Activated gamma-delta T cell (primary cell): ENCODE data around the gene AKAP6.

Experiments
- DNase-seq: peaks from one replicate; lab custom pipeline; 2025; lab: John Stamatoyannopoulos, UW

The AKAP6 gene

DNA sequence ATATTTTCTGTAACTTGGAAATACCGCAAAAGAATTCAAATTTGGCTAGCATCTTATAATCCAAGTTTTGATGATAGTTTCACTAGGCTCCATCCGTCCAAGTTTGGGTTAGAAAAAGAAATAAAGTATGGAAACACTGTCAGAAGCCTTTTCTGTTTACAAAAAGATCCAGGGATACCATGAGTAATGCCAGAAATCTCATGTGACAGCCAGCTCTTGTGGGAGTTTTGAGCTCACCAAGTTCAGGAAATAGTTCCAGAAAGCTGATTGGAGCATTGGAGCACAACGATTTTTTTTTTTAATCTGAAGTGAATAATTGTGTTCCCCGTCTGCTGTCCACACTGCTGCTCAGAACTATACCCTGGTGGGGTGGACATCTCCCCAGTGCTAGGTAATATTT is 379.9 kb downstream of the AKAP6 start:
- DNase-seq, result no peak

DNA sequence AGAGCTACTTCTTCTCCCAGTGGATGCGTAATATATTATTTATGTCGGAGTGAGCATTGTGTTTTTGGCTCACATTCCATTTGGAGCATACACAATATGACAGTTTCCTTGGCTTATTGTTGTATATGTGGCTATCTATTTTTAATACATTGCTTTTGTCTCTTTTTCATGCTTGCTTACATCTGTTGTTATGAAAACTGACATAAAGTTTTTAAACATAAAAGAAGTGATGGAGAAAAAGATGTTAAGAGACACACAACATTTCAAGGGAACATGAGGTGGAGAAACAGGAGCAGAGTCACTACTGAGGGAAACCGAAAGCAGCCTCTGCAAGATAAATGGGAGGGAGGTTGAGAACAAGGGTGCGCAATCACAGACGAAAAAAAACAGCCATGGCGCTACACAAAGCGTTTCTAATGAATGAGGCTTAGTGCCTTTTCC is 381.2 kb downstream of the AKAP6 start:
- no peak for DNase-seq

DNA sequence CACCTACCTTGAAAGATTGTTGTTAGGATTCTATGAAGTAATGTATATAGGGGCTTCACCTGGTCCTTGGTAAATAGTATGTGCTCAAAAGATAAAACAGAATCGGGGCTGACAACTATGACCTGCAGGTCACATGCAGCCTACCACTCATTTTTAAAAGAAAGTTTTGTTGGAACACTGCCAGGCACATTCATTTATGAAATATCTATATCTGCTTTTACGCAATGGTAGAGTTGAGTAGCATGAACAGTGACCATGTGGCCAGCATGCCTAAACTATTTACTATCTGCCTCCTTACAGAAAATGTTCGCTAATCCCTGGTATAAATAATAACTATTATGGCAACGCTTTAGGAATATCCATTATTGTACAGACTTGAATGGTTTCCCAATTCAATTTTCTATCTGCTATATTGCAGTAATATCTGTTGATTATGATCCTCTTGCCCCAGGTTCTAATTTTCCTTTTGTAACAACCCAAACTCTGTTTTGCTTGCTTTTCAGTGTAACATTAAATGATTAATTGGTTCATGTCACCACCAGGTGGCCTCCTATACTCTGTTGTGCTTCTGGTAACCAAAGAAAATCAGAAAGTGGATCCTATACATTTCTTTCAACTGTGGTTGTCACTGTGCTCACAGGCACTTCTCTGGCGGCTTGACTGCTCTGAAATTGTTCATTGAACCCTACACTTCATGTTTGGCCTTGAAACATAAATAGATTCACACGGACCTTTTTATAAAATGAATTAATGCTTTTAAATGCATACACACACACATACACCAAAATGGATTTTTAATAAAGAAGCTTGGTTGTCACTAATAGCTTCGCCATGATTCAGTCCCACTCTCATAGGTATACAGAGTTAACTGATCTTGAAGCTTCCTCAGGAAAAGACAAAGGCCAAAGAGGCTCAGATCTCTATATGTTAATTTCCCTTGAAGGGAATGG is 381.9 kb downstream of the AKAP6 start:
- no peak for DNase-seq

DNA sequence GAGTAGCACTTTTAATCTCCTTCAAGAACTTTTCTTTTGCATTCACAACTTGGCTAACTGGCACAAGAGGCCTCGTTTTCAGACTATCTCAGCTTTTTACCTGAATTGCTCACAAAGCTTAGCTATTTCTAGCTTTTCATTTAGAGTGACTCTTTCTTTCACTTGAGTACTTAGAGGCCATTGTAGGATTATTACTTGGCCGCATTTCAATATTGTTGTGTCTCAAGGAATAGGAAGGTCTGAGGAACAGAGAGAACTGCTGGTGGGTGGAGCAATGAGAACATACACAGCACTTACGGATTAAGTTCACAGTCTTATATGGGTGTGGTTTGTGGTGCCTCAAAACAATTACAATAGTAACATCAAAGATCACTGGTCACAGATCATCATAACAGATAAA is 384.8 kb downstream of the AKAP6 start:
- DNase-seq, result no peak

DNA sequence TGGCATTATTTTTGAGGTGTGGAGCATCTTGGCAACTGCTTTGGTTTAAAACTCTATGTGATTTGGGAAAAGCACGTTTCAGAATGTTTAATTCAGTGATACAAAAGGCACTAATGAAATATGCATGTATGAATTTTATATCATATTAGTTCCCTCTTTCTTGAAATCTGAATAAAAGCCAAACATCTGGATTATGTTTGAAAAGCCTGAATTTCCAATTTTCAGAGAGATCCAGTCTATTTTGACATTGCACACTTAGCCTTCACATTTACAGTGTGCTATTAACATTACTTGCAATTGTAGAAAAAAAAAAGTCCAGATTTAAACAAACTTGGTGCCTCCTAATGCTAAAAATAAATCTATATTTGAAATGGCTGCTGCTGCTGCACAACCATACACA is 390.5 kb downstream of the AKAP6 start:
- DNase-seq, result no peak

DNA sequence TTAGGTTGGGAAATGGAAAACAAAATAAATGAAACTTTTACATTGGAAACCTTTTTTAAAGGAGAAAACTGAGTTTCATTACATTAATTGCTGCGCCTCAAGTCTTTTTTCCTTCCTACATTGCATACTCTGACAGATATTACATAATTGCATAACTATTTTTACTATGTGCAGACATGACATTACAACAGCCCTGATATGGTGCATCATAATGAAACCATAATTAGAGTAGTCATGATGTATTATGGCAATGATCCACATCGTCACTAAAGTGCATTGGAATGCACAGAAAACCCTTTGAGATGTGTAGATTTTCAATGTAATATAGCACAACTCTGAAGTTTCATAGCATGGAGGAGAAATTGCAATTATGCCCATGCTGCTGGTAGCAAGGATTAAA is 391.8 kb downstream of the AKAP6 start:
- DNase-seq, result no peak

DNA sequence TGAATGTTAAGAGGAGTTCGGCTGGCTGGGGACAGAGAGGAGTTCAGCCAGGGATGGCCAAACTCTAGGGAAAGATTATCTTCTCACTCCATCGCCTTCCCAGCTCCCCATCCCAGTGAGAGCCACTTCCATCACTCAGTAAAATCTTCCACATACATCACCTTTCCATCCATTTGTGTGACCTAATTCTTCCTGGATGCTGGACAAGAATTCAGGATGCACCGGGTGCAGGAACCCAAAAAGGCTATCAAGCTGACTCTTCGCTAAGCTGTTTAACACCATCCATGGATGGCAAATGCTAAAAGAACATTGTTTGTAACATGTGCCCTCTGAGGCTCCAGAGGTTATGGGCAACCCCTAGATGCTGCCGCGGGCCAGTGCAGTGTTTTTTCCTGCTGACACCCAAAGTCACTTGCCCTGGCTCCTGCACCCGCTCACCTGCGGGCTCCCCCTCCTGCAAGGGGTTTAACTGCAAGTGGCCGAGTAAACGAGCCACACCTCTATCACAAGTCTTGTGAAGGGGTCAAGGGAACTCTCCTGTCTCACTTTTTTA is 393.6 kb downstream of the AKAP6 start:
- DNase-seq, result no peak

DNA sequence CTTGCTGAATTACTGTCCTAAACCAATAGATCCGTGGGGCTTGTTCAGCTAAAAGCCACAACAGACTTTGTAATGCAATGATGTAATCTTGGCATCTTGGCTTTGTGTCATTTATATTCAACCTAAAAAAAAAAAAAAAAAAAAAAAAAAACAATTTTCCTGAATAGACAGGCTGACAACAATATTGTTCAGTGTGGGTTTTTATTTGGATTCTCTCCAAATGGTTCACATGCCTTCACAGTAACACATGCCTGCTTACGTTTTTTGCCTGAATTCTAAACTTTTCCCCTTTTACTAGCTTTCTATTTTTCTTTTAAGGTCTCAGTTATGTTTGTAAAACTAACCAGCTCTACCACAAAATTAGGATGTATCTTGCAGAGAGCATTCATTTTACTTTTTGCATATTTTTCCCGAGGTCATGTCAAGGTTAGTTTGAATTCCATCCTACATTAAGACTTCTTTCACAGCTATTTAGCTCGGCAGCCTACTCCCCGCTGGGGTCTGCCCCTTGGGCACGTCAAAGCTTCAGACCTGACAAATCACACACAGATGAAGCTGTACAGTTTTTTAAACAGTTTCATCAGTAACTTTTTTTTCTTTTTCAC is 395.9 kb downstream of the AKAP6 start:
- no peak for DNase-seq

DNA sequence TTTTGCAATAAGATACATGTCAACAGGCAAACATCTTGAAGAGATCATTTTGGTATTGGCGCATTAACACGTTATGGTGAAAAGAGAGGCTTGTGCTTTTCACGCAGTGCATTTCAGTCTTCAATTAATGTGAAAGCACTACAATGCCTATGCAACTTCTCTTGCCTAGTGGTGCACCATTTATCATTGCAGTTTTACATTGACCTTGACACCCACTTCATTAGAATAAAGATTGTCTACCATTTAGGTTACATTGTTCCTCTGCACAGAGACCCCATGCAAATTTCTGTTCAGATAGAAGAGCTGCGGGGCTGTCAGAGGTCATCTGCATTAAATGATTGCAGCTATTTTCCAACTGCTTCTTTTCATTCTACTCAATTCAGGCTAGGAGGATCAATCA is 397.4 kb downstream of the AKAP6 start:
- no peak for DNase-seq

DNA sequence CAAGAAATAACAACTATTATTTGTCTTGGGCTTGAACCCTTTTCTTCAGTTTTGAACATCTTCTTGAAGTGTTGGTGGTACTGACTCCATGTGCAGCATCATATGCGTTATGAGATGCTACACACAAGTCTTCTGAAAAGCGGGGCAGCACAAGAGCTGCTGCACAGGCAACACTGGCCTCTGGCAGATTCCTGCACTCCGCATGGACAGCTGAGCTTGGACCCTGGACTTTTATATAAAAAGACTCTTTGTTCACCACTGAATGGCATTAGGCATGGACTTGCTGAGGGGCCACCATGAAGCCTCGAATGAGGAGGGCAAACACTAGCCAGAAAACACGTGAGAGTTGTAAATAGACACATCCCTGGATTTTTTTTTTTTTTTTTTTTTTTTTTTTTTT is 398.7 kb downstream of the AKAP6 start:
- no peak for DNase-seq

DNA sequence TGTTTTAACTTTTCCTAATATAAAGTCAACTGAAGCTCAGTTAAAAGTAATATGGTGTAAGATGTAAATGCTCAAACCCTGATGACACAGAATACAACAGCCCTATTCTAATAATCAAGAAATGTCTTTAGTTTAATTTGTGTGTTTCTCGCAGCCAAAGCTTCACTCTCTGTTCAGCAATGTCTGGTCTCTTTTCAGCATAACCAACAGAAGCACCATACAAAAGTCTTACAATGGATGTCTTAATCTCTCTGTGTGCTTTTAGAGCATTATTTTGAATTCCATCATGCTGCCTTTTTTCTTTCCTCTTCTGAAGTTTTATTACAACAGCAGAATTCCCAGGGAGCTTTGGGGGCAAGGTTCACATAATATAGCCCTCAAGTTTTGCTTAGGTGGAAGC is 399.4 kb downstream of the AKAP6 start:
- no peak for DNase-seq

DNA sequence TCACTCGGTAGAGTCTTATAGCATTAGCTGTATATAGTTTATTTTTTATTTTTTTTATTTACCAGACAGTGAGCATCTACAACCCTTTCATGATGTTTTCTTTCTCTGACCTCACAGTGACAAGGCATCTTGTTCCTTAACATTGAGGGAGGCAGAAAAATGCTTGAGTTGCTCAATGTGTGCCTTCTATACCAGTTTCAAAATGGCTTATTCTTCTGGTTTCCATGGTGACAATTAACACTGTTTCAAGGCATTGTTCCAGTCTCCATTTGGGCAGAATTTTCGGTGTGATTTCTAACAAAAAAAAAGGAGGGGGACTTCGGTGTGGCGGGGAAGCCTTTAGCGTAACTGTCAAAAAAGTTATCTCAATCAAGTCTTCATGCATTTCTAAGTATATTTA is 399.9 kb downstream of the AKAP6 start:
- no peak for DNase-seq

DNA sequence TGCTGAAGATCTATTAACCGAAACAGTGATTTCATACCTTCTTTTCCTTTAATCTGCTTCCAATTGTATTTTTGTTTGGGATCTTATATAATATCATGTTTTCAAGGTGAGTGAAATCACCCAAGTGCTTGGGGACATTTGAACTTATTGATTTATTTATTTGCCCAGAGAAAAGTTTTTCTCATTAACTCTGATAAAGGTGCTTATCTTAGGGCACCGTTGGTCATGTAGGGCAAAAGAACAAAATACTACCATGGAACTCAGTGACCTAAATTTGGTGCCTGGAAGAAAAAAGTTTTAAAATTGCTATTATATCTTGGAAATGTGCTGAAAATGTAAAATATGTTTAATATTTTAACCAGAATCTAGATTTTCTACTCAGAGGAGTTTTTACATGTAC is 402.2 kb downstream of the AKAP6 start:
- no peak for DNase-seq

DNA sequence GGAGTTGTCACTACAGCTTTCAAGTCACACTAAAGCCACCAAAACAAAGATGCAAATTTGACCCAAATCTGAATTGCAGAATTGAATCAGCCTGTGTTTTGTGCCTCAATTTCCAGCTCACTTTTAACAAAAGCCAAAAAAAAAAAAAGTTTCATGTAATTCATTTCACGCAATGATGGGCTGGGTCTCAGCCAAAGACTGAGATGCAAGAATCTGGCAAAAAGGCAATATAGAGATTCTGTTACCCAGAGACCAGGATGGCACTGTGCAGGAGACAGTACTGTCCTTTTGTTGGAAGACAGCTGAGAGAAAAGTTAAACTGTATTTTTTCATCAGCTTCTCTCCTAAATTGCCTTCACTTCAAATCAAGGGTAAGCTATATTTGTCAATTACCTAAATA is 403.9 kb downstream of the AKAP6 start:
- no peak for DNase-seq

DNA sequence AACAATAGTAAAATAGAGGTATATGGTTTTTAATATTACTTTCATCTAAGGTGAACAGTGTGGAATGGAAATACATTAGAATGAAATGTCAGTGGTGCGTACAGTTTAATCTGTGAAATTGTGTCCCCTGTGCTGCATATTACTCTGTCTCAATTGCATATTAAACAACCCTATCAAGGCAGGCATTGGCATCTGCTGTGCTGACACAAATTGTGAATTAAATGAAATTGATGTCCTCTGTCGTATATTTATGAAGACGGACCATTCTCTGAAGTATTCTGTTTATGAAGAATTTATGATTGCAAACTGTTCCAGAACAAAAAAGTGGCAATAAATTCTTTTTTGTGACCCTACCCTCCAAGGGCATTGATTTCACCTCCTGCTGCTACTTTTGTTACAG is 405.2 kb downstream of the AKAP6 start:
- no peak for DNase-seq

DNA sequence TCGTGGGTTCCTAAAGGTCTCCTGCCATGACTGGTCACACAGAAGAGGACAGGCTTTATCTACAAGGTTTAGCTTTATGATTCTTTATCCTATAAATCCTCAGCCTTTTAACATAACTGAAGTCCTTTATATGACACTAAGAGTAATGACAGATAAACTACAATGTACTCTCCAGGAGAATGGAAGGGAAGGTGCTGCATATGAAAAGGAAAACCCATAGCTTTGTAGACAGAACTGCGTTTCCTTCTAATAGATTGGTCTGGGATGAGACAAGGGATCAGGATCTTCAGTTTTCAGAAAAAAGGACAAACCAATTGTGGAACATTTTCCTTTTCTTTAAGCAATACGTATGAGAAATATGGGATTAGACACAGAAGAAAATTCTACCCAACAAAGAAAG is 408.5 kb downstream of the AKAP6 start:
- DNase-seq, result no peak

DNA sequence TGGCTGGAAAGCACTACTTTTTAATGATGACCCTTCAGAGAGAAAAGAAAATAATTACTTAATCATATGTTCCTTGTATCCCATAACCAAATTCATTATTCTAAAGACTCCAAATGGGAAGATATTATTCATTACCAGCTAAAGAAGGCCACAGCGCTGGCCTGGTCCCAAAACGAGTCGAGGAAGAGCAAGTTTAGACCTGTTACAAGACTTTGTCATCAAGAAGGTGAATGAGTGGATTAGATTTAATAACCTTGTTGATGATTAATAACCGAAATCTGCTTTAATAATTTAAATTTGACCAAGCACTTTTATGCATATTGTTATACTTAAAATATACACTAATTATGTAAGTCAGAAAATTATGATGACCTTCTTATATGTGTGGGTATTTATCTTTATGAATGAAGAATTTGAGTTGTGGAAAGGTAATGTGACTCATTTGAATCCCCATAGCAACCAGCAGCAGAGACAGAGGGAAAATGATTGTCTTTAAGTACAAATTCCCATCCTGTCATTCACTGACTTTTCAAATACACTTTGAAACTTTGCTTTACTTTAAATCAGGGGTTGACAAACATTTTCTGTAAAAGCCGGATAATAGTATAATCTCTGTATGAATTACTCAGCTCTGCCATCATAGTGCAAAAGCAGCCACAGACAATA is 409.2 kb downstream of the AKAP6 start:
- DNase-seq, result no peak

DNA sequence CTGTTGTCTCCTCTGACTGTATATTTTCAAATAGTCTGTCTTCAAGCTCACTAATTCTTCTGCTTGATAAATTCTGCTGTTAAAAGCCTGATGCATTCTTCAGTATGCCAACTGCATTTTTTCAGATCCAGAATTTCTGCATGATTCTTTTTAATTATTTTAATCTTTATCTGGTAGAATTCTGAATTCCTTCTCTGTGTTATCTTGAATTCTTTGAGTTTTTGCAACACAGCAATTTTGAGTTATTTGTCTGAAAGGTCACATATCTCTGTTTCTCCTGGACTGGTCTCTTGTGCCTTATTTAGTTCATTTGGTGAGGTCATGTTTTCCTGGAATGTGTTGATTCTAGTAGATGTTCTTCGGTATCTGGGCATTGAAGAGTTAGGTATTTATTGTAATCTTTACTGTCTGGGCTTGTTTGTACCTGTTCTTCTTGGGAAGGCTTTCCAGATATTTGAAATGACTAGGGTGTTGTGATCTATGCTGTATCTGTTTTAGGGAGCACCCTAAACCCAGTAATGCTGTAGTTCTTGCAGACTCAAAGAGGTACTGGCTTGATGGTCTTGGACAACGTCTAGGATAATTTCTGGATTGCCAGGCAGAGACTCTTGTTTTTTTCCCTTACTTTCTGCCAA is 415.8 kb downstream of the AKAP6 start:
- DNase-seq, result no peak

DNA sequence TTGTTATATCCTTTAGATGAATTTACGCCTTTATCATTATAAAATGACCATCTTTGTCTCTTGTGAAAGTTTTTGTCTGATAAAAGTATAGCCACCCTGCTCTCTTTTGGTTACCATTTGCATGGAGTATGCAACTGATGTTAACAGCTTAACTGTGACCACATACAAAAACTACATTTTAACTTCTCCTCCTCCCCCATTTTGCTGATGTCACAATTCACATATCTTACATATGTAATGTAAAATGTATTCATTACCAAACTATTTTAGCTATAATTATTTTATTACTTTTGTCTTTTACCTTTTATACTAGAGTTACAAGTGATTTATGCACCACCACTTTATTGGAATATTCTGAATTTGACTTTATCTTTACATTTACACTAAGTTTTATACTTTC is 425.1 kb downstream of the AKAP6 start:
- DNase-seq, result no peak

DNA sequence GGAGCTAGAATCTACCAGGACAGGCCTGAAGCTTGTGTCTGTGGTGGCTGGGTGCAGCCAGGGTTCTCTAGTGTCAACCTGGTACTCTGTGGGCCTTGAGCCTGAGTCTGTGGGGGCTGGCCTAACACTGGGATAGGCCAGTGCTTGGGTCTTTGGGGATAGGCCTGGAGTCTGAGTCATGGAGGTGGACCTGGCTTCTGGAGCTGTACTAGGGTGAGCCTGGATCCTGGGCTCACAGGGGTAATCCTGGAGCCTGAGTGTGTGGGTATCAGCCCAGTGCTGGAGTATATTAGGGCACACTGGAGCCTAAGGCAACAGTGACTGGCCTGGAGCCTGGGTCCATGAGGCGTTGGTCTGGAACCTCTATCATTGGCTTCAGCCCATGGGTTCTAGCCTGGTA is 427.1 kb downstream of the AKAP6 start:
- no peak for DNase-seq

DNA sequence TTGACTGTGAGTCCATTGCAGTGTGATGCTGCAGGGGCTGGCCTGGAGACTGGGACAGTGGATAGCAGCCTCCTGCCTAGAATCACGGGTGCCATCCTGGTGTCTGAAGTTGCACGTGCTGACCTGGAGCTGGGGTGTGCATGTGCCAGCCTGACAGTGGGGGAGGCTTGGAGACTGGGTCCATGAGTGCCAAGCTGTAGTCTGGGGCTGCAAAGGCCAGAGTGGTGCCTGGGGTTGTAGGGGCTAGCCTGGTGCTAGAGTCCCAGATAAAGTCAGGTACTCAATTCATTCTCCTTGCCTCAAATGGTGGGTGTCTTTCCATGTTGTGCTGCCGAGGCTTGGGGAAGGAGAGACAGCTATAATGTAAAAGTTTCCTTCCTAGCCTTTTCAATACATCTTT is 427.7 kb downstream of the AKAP6 start:
- DNase-seq, result no peak

DNA sequence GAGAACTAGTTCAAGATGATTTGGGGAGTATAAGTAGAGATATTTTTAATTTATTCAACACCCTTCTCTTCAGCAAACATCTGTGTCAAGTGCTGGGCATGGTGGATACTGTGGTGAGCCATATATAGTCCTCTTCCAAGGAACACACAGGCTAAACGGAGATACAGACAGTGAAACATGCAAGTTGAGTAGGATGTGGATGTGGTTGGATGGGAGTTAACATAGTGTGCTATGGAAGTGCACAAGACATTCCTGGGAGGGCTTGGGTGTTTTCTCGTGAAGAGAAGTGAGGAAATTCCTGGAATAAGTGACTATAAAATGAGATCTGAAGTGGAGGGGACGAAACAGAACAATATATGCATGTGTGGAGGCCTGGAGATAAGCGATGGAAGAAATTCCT is 428.5 kb downstream of the AKAP6 start:
- no peak for DNase-seq
